HCT116 (cell line): ENCODE results near the gene PPP2R2D. TPM values are rescaled to one million over a fixed set of nuclear protein-coding genes. Genes with fewer than 3 reads are reported as not detected.

Experiments
- ATAC-seq: fragments of 200-7000 bp; cut with Tn5 transposase; 2 replicates; pipeline ENCODE4 v1.9.1; 2020; ENCODE audit warnings: mild to moderate bottlenecking, moderate library complexity
- BruUV-seq: library from RNA; stranded (reverse); fragments of 400-500 nt; replicated peaks from 2 replicates; lab custom pipeline; 2021; lab: Mats Ljungman, UMichigan
- CTCF ChIA-PET: fragments of 300-600 bp; sonication (Branson Sonifier 250); formaldehyde crosslinking; loops from one replicate; lab custom pipeline; 2021; ENCODE audit warnings: antibody characterized with exemption; lab: Charles Lee
- POLR2A ChIA-PET: fragments of 300-600, 350-600 bp; sonication (Branson Sonifier 250); formaldehyde crosslinking; loops from one replicate; lab custom pipeline; 2021; ENCODE audit warnings: antibody characterized with exemption; lab: Charles Lee
- RAD21 ChIA-PET, 2 experiments: fragments of 300-600 bp; sonication (Branson Sonifier 250); formaldehyde crosslinking; loops; one replicate each; lab custom pipeline; 2023; ENCODE audit warnings: low total read pairs in 2 of 2; ENCODE audit not compliant: uncharacterized antibody in 2 of 2, unreplicated experiment in 2 of 2, low non-redundant PET in 1 of 2; lab: Charles Lee
- DNase-seq: peaks from one replicate; pipeline ENCODE4 v3.0.0-alpha.2; 2010; ENCODE audit warnings: low read depth, low spot score
- H2AFZ ChIP-seq: fragments of 200-600 bp; shearing (Covaris generic), sonication (generic); 2 replicates; pipeline ENCODE4 v1.6.1; 2017; ENCODE audit warnings: low read depth, mixed run types, mixed read lengths, antibody characterized with exemption, low read length; ENCODE audit not compliant: poor library complexity, severe bottlenecking
- H3K27ac ChIP-seq: 2 replicates; pipeline ENCODE4 v1.5.1; 2012; ENCODE audit warnings: low read depth, low read length
- H3K27me3 ChIP-seq: fragments of 200-600 bp; sonication (generic); 2 replicates; pipeline ENCODE4 v1.6.1; 2016; ENCODE audit warnings: mixed run types, low read length, mixed read lengths; ENCODE audit not compliant: insufficient read depth
- H3K36me3 ChIP-seq, 2 experiments: fragments of 200-500 bp in 1 of 2; fragments of 200-600 bp in 1 of 2; sonication (Bioruptor generic) in 1 of 2; sonication (generic) in 1 of 2; 2 replicates each; pipeline versions ENCODE4 v1.5.1 to v1.6.1; 2014 to 2016; ENCODE audit warnings: low read length in 2 of 2, inconsistent platforms in 1 of 2, mixed read lengths in 1 of 2, mixed run types in 1 of 2; ENCODE audit not compliant: insufficient read depth in 2 of 2, control insufficient read depth in 1 of 2
- H3K4me1 ChIP-seq, 2 experiments: fragments of 200-600 bp in 1 of 2; sonication (generic) in 1 of 2; 2 replicates each; pipeline versions ENCODE4 v1.5.1 to v1.6.1; 2012 to 2017; ENCODE audit warnings: low read length in 2 of 2, inconsistent platforms in 1 of 2, mild to moderate bottlenecking in 1 of 2, mixed read lengths in 1 of 2, mixed run types in 1 of 2, moderate library complexity in 1 of 2; ENCODE audit not compliant: insufficient read depth in 2 of 2, control insufficient read depth in 1 of 2
- H3K4me2 ChIP-seq: fragments of 200-600 bp; sonication (generic); 2 replicates; pipeline ENCODE4 v1.6.1; 2017; ENCODE audit warnings: mixed run types, low read length, mixed read lengths
- H3K4me3 ChIP-seq, 2 experiments: fragments of 200-600 bp in 1 of 2; sonication (generic) in 1 of 2; replicated peaks in 1 of 2; 2 replicates each; pipeline ENCODE4 v1.5.1; 2011 to 2016; ENCODE audit warnings: low read length in 2 of 2, control low read depth in 1 of 2, low read depth in 1 of 2, mild to moderate bottlenecking in 1 of 2, mixed read lengths in 1 of 2, mixed run types in 1 of 2
- H3K79me2 ChIP-seq: fragments of 200-600 bp; sonication (generic); 2 replicates; pipeline ENCODE4 v1.6.1; 2017; ENCODE audit warnings: mild to moderate bottlenecking, mixed run types, low read length, moderate library complexity, mixed read lengths; ENCODE audit not compliant: insufficient read depth
- H3K9ac ChIP-seq: fragments of 200-600 bp; sonication (generic); 2 replicates; pipeline ENCODE4 v1.6.1; 2016; ENCODE audit warnings: low read length, mixed read lengths
- H3K9me2 ChIP-seq: fragments of 200-600 bp; sonication (generic), shearing (Covaris generic); 2 replicates; pipeline ENCODE4 v1.6.1; 2017; ENCODE audit warnings: mixed run types, mild to moderate bottlenecking, moderate library complexity; ENCODE audit not compliant: insufficient read depth
- H3K9me3 ChIP-seq, 2 experiments: fragments of 200-500 bp in 1 of 2; fragments of 200-600 bp in 1 of 2; sonication (Bioruptor generic) in 1 of 2; sonication (generic) in 1 of 2; 2 replicates each; pipeline ENCODE4 v1.6.1; 2014 to 2017; ENCODE audit warnings: low read length in 2 of 2, mixed read lengths in 2 of 2, inconsistent platforms in 1 of 2, low read depth in 1 of 2, mild to moderate bottlenecking in 1 of 2, mixed run types in 1 of 2, moderate library complexity in 1 of 2; ENCODE audit not compliant: control insufficient read depth in 1 of 2, insufficient read depth in 1 of 2
- H4K20me1 ChIP-seq: fragments of 200-600 bp; sonication (generic), shearing (Covaris generic); 2 replicates; pipeline ENCODE4 v1.6.1; 2017; ENCODE audit warnings: mixed run types, mild to moderate bottlenecking, moderate library complexity; ENCODE audit not compliant: insufficient read depth
- ATF3 ChIP-seq: IDR thresholded peaks from 2 replicates; pipeline ENCODE4 v1.6.1; 2012
- CBX3 ChIP-seq: IDR thresholded peaks from 2 replicates; pipeline ENCODE4 v1.6.1; 2012; ENCODE audit warnings: low read depth
- CEBPB ChIP-seq: IDR thresholded peaks from 2 replicates; pipeline ENCODE4 v1.6.1; 2012; ENCODE audit warnings: low read depth
- CTCF ChIP-seq, 3 experiments: fragments of 200-600 bp in 1 of 3; sonication (generic) in 1 of 3; IDR thresholded peaks in 2 of 3; conservative IDR thresholded peaks in 1 of 3; 2 replicates each; pipeline ENCODE4 v1.5.1; 2012 to 2017; ENCODE audit warnings: low read depth in 2 of 3, low read length in 2 of 3, antibody characterized with exemption in 1 of 3, borderline replicate concordance in 1 of 3, control low read depth in 1 of 3, mild to moderate bottlenecking in 1 of 3, mixed read lengths in 1 of 3, mixed run types in 1 of 3, moderate library complexity in 1 of 3; ENCODE audit not compliant: insufficient read depth in 1 of 3
- EZH2 ChIP-seq: fragments of 200-600 bp; sonication (generic); IDR thresholded peaks from 2 replicates; pipeline ENCODE4 v1.6.1; 2017; ENCODE audit warnings: antibody characterized with exemption, mixed run types
- FOSL1 ChIP-seq: IDR thresholded peaks from 2 replicates; pipeline ENCODE4 v1.6.1; 2012; ENCODE audit warnings: low read depth
- JUND ChIP-seq: IDR thresholded peaks from 2 replicates; pipeline ENCODE4 v1.6.1; 2012
- MAX ChIP-seq: IDR thresholded peaks from 2 replicates; pipeline ENCODE4 v1.6.1; 2012
- POLR2A ChIP-seq: IDR thresholded peaks from 2 replicates; pipeline ENCODE4 v1.7.0; 2011; ENCODE audit warnings: borderline replicate concordance; ENCODE audit not compliant: insufficient read depth, insufficient read length; ENCODE audit errors: extremely low read depth
- POLR2AphosphoS5 ChIP-seq: IDR thresholded peaks from 2 replicates; pipeline ENCODE4 v1.6.1; 2011; ENCODE audit warnings: mild to moderate bottlenecking, low read depth, low read length, moderate library complexity
- RAD21 ChIP-seq: IDR thresholded peaks from 2 replicates; pipeline ENCODE4 v1.6.1; 2012; ENCODE audit warnings: low read depth, mild to moderate bottlenecking
- SIN3A ChIP-seq: IDR thresholded peaks from 2 replicates; pipeline ENCODE4 v1.6.1; 2012; ENCODE audit warnings: low read depth
- SP1 ChIP-seq: IDR thresholded peaks from 2 replicates; pipeline ENCODE4 v1.6.1; 2012; ENCODE audit warnings: low read depth
- YY1 ChIP-seq: IDR thresholded peaks from 2 replicates; pipeline ENCODE4 v1.6.1; 2011; ENCODE audit warnings: low read length, low read depth, moderate library complexity, mild to moderate bottlenecking; ENCODE audit not compliant: insufficient replicate concordance; ENCODE audit errors: extremely low read depth
- ZBTB33 ChIP-seq: IDR thresholded peaks from 2 replicates; pipeline ENCODE4 v1.6.1; 2011; ENCODE audit warnings: mild to moderate bottlenecking, low read length, moderate library complexity; ENCODE audit not compliant: insufficient replicate concordance; ENCODE audit errors: extremely low read depth
- ZFX ChIP-seq: fragments of 450-650 bp; IDR thresholded peaks from 2 replicates; pipeline ENCODE4 v1.6.1; 2017
- ZNF274 ChIP-seq: fragments of 200-500 bp; sonication (Bioruptor generic); IDR thresholded peaks from 2 replicates; pipeline ENCODE4 v1.6.1; 2014; ENCODE audit warnings: mild to moderate bottlenecking, low read depth, low read length, inconsistent platforms
- intact Hi-C: fragments of 100-400 bp; cut with micrococcal nuclease; formaldehyde crosslinking; loops from 2 replicates; pipeline ENCODE4 v1.10.0; 2022
- total RNA-seq: library from RNA; stranded (reverse); gene quantifications from one replicate; pipeline ENCODE4 v1.2.1, GENCODE V29; 2021; ENCODE audit not compliant: unreplicated experiment

The PPP2R2D gene
- total RNA-seq, 1 experiment from 2014 or later = 18.1 TPM

- intact Hi-C loops = no loop called here
- ChIA-PET RAD21 (no interaction called here), POLR2A (no interaction called here), CTCF (no interaction called here)
- peaks cover 52% of the 10 kb centered on the region for H3K79me2 ChIP-seq
- H3K27ac ChIP-seq = no peak overlapping the region
- no peaks in the 10 kb centered on the region for H3K9me2 ChIP-seq
- DNase-seq (no peak), ATAC-seq (no peak)
- H3K27me3 ChIP-seq = no peaks in the 10 kb centered on the region
- TSS peak; percentile 22 for BruUV-seq
- no peak overlapping the region for H3K4me3 ChIP-seq
- H3K4me1 ChIP-seq = no peaks in the 10 kb centered on the region
- no peaks in the 10 kb centered on the region; a peak in 1 of 4 replicates for H3K36me3 ChIP-seq
- H3K9me3 ChIP-seq = no peaks in the 10 kb centered on the region
- no peak for TF ChIP-seq ZNF274
- no peak for TF ChIP-seq CBX3
- TF ChIP-seq MAX = no peak
- no peak for TF ChIP-seq CTCF (IDR thresholded peaks at IDR 0.05 in 2 of 3, conservative IDR thresholded peaks at IDR 0.05 in 1 of 3; ENCODE audit: borderline replicate concordance in 1 of 3, insufficient read depth in 1 of 3, low read depth in 2 of 3, low read length in 2 of 3)
- no peak for TF ChIP-seq EZH2
- TF ChIP-seq POLR2A = no peak
- TF ChIP-seq POLR2AphosphoS5 = no peak
- no peak for TF ChIP-seq SIN3A
- TF ChIP-seq ZFX = no peak
- no peak for TF ChIP-seq SP1
- no peak for TF ChIP-seq ZBTB33
- no peak for TF ChIP-seq RAD21
- TF ChIP-seq JUND = no peak
- TF ChIP-seq YY1 = no peak
- TF ChIP-seq ATF3 = no peak
- no peak for TF ChIP-seq CEBPB
- TF ChIP-seq FOSL1 = no peak
- no peaks in the 10 kb centered on the region for H4K20me1 ChIP-seq
- H2AFZ ChIP-seq = no peak overlapping the region
- H3K4me2 ChIP-seq = no peak overlapping the region
- no peak overlapping the region for H3K9ac ChIP-seq
Observed at GRCh38 chr10:131935260-131935659, 34.5 kb downstream of the PPP2R2D start.
